Body of pancreas (tissue), 4 donors: ENCODE measurements around the gene RAB22A. TPM values are rescaled to one million over a fixed set of nuclear protein-coding genes. Genes with fewer than 3 reads are reported as not detected.

Source experiments
- ATAC-seq: fragments of 150-250 bp; one replicate; pipeline ENCODE4 v1.9.1; 2016
- DNase-seq, 4 donors: peaks; one replicate each; pipeline ENCODE4 v3.0.0-alpha.2; 2019
- H3K27ac ChIP-seq, 4 donors: fragments of 200-600 bp; sonication (generic); 1 replicate in 3 of 4; 2 replicates in 1 of 4; pipeline versions ENCODE4 v1.5.1 to v1.6.1; 2016 to 2019; ENCODE audit warnings: mild to moderate bottlenecking in 1 of 4, mixed read lengths in 1 of 4, moderate library complexity in 1 of 4
- H3K27me3 ChIP-seq, 2 donors: fragments of 200-600 bp; sonication (generic); one replicate each; pipeline ENCODE4 v1.6.0; 2016; ENCODE audit warnings: mild to moderate bottlenecking in 1 of 2
- H3K36me3 ChIP-seq, 2 donors: fragments of 200-600 bp; sonication (generic); replicated peaks in 1 of 2; 2 replicates each; pipeline ENCODE4 v1.5.1; 2016; ENCODE audit warnings: low read depth in 2 of 2; ENCODE audit not compliant: insufficient read depth in 1 of 2
- H3K4me1 ChIP-seq: fragments of 200-600 bp; sonication (generic); one replicate; pipeline ENCODE4 v1.6.0; 2016
- H3K4me3 ChIP-seq, 2 donors: fragments of 200-600 bp; sonication (generic); 1 replicate in 1 of 2; 2 replicates in 1 of 2; pipeline ENCODE4 v1.5.1; 2016 to 2019
- H3K9me3 ChIP-seq, 3 donors: fragments of 200-600 bp; sonication (generic); 1 replicate in 2 of 3; 2 replicates in 1 of 3; pipeline ENCODE4 v1.5.1; 2016
- CTCF ChIP-seq, 7 experiments: fragments of 450-650 bp in 4 of 7; fragments of 200-600 bp in 3 of 7; sonication (generic) in 3 of 7; IDR thresholded peaks; one replicate each; pipeline ENCODE4 v1.5.1; 2016 to 2019; ENCODE audit warnings: antibody characterized with exemption in 7 of 7
- POLR2A ChIP-seq, 3 donors: fragments of 450-650 bp; IDR thresholded peaks; one replicate each; pipeline ENCODE4 v1.6.1; 2016; ENCODE audit warnings: antibody characterized with exemption in 3 of 3, mild to moderate bottlenecking in 2 of 3
- WGBS, 2 donors: methylation state at CpG; one replicate each; pipeline ENCODE4 v1.1.5; 2017; 5-methylcytosine and 5-hydroxymethylcytosine counted together
- intact Hi-C: fragments of 100-400 bp; cut with DNase I; formaldehyde crosslinking; loops from one replicate; pipeline ENCODE4 v1.15.1; 2023
- total RNA-seq, 2 donors: library from RNA; depleted of rRNA; stranded (reverse); fragments of >200 nt; gene quantifications; one replicate each; pipeline ENCODE4 v1.1.0, GENCODE V29; 2016

Gene RAB22A
- total RNA-seq, 2 donors from 2014 or later = 6.3 to 9.1 TPM

- intact Hi-C loops = no loop called here
- peak overlapping the region; percentile 49 to 64 for H3K4me3 ChIP-seq
- 64 to 67% methylated on average over 17 of the region's 17 CpGs for WGBS, 2 donors
- H3K36me3 ChIP-seq = no peaks in the 10 kb centered on the region
- DNase-seq (no peak), ATAC-seq (no peak)
- no peak for TF ChIP-seq POLR2A (IDR thresholded peaks at IDR 0.05)
- H3K9me3 ChIP-seq = no peaks in the 10 kb centered on the region
- peak overlapping the region in 3 of 4 donors; percentile 84 to 96 (median 94) for H3K27ac ChIP-seq
- peaks cover 33% of the 10 kb centered on the region for H3K4me1 ChIP-seq
- no peaks in the 10 kb centered on the region for H3K27me3 ChIP-seq
These were observed 80.6 kb downstream of the RAB22A start for GRCh38 chr20:58389968-58390658.

GRCh38 chr20:58390659-58391035 is 81.1 kb downstream of the RAB22A start:
- intact Hi-C loops = no loop called here
- Histone ChIP-seq H3K36me3 (no peaks in the 10 kb centered on the region), H3K27ac (no peak overlapping the region), H3K27me3 (no peaks in the 10 kb centered on the region), H3K4me3 (no peak overlapping the region), H3K9me3 (no peaks in the 10 kb centered on the region), H3K4me1 (peaks cover 33% of the 10 kb centered on the region)
- TF ChIP-seq CTCF (IDR thresholded peaks at IDR 0.05) = no peak
- TF ChIP-seq POLR2A (IDR thresholded peaks at IDR 0.05) = no peak
- no peak for DNase-seq
- no peak for ATAC-seq
- WGBS, 2 donors = 90 to 93% methylated on average over 8 of the region's 8 CpGs

GRCh38 chr20:58392286-58392685 is 82.8 kb downstream of the RAB22A start:
- no peak for TF ChIP-seq POLR2A (IDR thresholded peaks at IDR 0.05)
- no peak for TF ChIP-seq CTCF (IDR thresholded peaks at IDR 0.05)
- DNase-seq (no peak), ATAC-seq (no peak)
- intact Hi-C loops = no loop called here
- H3K9me3 ChIP-seq = no peaks in the 10 kb centered on the region
- 70 to 73% methylated on average over 4 of the region's 4 CpGs for WGBS, 2 donors
- H3K4me3 ChIP-seq = no peak overlapping the region
- H3K27me3 ChIP-seq = no peaks in the 10 kb centered on the region
- no peak overlapping the region for H3K27ac ChIP-seq
- peaks cover 33% of the 10 kb centered on the region for H3K4me1 ChIP-seq
- H3K36me3 ChIP-seq = no peaks in the 10 kb centered on the region

- ATAC-seq (no peak), DNase-seq (no peak)
- no peaks in the 10 kb centered on the region for H3K27me3 ChIP-seq
- H3K4me3 ChIP-seq = no peak overlapping the region
- no peaks in the 10 kb centered on the region for H3K9me3 ChIP-seq
- 80 to 86% methylated on average over 3 of the region's 3 CpGs for WGBS, 2 donors
- no peaks in the 10 kb centered on the region for H3K36me3 ChIP-seq
- TF ChIP-seq POLR2A (IDR thresholded peaks at IDR 0.05) (no peak), CTCF (IDR thresholded peaks at IDR 0.05) (no peak)
- H3K4me1 ChIP-seq = peaks cover 33% of the 10 kb centered on the region
- intact Hi-C loops = no loop called here
- no peak overlapping the region for H3K27ac ChIP-seq
These were observed 83.8 kb downstream of the RAB22A start for GRCh38 chr20:58393299-58393698.

- Histone ChIP-seq H3K36me3 (no peaks in the 10 kb centered on the region), H3K4me1 (peaks cover 32% of the 10 kb centered on the region), H3K27me3 (no peaks in the 10 kb centered on the region), H3K4me3 (no peak overlapping the region), H3K9me3 (no peaks in the 10 kb centered on the region), H3K27ac (no peak overlapping the region)
- intact Hi-C loops = no loop called here
- TF ChIP-seq CTCF (IDR thresholded peaks at IDR 0.05) (no peak), POLR2A (IDR thresholded peaks at IDR 0.05) (no peak)
- ATAC-seq = no peak
- no peak for DNase-seq
- WGBS, 2 donors = 44 to 55% methylated on average over 4 of the region's 4 CpGs
These were observed 85.3 kb downstream of the RAB22A start for GRCh38 chr20:58394801-58395200.
